GM12801 (cell line): ENCODE data around the gene GOLT1A.

Experiments
- CTCF ChIP-seq: IDR thresholded peaks from one replicate; pipeline ENCODE4 v1.5.1; 2011; ENCODE audit warnings: control low read depth; ENCODE audit not compliant: insufficient read length; ENCODE audit errors: extremely low read depth

GOLT1A gene

DNA sequence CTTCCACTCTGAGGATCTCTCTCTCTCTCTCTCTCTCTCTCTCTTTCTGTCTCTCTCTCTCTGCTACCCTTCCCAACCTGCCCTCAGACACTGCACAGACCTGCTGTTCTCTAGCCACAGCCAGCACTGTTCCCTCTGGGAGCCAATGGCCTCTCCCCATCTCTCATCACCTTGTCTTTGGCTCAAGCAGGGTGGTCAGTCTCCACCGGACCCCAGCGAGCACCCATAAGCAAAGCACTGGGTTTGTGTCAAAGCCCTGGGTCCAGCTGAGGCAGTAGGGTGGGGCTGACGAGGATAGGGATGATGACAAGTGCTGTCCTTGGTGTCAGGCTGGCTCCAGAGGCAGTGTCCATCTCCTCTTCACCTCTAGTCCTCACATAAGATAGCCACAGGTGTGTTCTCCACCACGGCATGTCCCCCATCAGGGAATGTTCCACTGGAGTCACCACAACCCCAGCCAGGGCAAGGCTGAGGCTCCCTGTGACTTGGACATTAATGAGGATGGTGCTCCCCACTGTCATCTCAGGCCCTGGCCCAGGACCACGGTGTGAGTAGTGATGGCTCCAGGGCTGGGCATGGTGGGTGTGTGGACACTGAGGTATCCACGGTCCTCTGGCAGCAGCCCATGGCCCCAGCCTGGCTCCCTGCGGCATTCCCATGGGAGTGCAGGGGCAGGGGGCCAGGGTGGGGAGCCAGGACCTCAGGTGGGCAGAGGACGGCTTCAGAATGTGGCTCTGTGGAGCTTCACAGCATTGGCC lies 8.4 kb upstream of the GOLT1A start:
- no peak for TF ChIP-seq CTCF

DNA sequence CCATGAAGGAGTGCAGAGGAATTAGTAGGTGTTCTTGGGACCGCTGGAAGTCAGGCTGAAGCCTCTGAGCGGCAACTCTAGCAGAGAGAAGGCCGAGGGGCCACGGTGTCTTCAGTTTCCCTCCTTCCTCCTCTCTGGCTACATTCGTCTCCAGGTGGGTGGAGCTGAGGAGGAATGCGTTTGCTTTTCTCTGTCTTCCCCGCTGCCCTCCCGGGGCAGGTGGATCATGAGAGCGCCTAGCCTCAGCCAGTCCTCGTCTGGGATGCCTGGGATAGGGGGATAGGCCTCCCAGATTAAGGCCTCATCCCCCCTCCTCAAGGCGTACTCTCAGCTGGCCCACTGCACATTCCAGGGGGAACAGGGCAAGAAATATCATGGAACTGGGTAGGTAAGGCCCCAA lies 7.5 kb upstream of the GOLT1A start:
- TF ChIP-seq CTCF, result no peak

- TF ChIP-seq CTCF, result no peak
Measured at GRCh38 chr1:204219971-204220616, 6.3 kb upstream of the GOLT1A start.

GRCh38 chr1:204218552-204218951 lies 4.8 kb upstream of the GOLT1A start:
- TF ChIP-seq CTCF, result no peak

DNA sequence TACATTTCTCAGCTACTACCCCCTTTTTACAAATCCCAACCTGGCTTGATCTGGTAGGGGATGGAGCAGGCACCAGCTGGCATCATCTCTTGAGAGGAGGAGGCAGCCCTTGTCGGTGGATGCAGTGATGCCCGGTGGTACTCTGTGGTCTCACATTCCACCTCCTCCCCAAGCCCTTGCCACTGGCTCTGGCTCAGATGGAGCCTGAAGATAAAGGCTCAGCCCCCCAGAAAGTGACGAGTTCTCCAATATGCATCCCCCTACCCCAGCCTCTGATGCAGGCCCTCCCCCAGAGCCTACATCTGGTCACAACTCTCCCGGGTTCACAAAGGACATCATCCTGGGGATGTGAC lies 3.8 kb upstream of the GOLT1A start:
- no peak for TF ChIP-seq CTCF

DNA sequence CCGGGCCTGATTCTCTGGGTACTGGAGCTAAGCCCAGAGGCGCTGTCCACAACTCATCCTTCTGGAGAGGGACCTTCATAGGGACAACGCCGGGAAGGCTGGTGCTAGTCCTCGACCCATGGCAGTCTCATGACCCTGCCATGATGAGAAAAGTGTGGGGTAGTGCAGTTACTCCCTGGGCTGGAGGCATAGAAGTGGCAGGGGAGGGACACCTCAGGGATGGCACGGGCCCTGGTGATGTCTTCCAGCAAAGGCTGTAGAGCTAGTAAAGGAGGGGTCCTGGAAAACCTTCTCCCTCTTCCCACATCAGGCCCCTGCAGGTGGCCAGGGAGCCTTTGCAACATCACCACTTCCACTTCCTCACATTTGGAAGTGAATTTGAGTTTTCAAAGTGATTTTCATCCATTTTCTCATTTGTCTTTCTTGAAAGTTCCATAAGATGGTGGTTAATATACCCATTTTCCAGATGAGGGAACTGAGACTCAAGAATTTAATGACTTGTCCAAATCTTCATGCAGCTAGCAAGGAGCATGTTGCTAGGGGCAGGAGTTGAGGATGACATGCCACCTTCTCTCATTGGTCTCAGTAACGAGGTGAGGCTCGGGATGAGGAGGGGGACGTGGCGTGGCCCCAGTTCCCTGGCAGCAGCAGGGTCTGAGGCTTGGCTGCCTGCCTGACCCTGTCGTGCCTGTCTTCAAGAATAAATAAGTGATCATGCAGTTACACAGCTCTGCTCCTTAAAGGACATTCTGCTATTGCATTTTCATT lies 3.3 kb upstream of the GOLT1A start:
- TF ChIP-seq CTCF, result no peak

DNA sequence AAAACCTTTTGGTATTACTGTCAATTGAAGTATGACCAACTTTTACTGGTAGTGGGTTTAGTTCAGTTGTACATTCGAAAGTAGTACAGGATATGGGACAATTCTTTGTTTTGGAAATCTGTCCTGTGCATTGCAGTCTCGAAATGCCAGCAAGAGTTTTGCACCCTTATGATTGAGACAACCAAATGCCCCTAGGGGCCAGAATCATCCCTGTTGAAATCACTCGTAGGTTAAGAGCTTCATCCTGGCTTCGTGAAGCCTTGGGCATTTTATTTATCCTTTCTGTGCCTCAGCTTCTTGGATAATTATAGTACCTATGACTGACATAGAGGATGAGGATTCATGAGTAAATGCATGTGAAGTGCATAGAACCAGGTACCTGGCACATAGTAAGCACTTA lies 2.4 kb upstream of the GOLT1A start:
- no peak for TF ChIP-seq CTCF
